Upper lobe of left lung (tissue), 6 donors: Measurements from ENCODE around the gene KLHL26. TPM values are rescaled to one million over a fixed set of nuclear protein-coding genes. Genes with fewer than 3 reads are reported as not detected.

ENCODE experiments used
- ATAC-seq, 2 donors: fragments of 200-7000 bp; cut with Tn5 transposase; one replicate each; pipeline ENCODE4 v1.9.1; 2022; ENCODE audit warnings: mild to moderate bottlenecking in 2 of 2, moderate library complexity in 2 of 2; ENCODE audit not compliant: low FRiP score in 2 of 2
- DNase-seq, 2 donors: peaks; one replicate each; pipeline ENCODE4 v3.0.0-alpha.2; 2019 to 2020
- H3K27ac ChIP-seq, 4 donors: fragments of 200-600 bp; sonication (generic); one replicate each; pipeline ENCODE4 v1.5.1; 2016 to 2019
- H3K27me3 ChIP-seq, 4 donors: fragments of 200-600 bp; sonication (generic); one replicate each; pipeline ENCODE4 v1.5.1; 2017 to 2019
- H3K36me3 ChIP-seq, 4 donors: fragments of 200-600 bp; sonication (generic); one replicate each; pipeline ENCODE4 v1.5.1; 2016 to 2019
- H3K4me1 ChIP-seq, 4 donors: fragments of 200-600 bp; sonication (generic); one replicate each; pipeline ENCODE4 v1.5.1; 2018 to 2019
- H3K4me3 ChIP-seq, 4 donors: fragments of 200-600 bp; sonication (generic); one replicate each; pipeline ENCODE4 v1.5.1; 2017 to 2019; ENCODE audit warnings: mild to moderate bottlenecking in 2 of 4, moderate library complexity in 1 of 4
- H3K9me3 ChIP-seq, 4 donors: fragments of 200-600 bp; sonication (generic); one replicate each; pipeline ENCODE4 v1.5.1; 2018 to 2019
- CTCF ChIP-seq, 6 experiments: fragments of 450-650 bp in 4 of 6; fragments of 200-600 bp in 2 of 6; sonication (generic) in 2 of 6; IDR thresholded peaks; one replicate each; pipeline ENCODE4 v1.5.1; 2016 to 2019; ENCODE audit warnings: antibody characterized with exemption in 6 of 6
- EP300 ChIP-seq, 4 donors: sonication (generic); formaldehyde crosslinking; IDR thresholded peaks; one replicate each; pipeline ENCODE4 v1.5.1; 2017; ENCODE audit warnings: antibody characterized with exemption in 4 of 4, control low read depth in 2 of 4
- POLR2A ChIP-seq, 4 donors: fragments of 450-650 bp; IDR thresholded peaks; one replicate each; pipeline ENCODE4 v1.5.1; 2016 to 2017; ENCODE audit warnings: antibody characterized with exemption in 4 of 4, mild to moderate bottlenecking in 2 of 4
- POLR2AphosphoS5 ChIP-seq, 2 donors: sonication (generic); formaldehyde crosslinking; IDR thresholded peaks; one replicate each; pipeline ENCODE4 v1.5.1; 2017; ENCODE audit warnings: antibody characterized with exemption in 2 of 2
- WGBS, 2 donors: methylation state at CpG; one replicate each; pipeline ENCODE4 v1.1.5; 2017 to 2018; 5-methylcytosine and 5-hydroxymethylcytosine counted together
- total RNA-seq, 6 donors: library from RNA; depleted of rRNA in 4 of 6; stranded (reverse); fragments of >200 nt in 4 of 6; gene quantifications; one replicate each; pipeline versions ENCODE4 v1.1.0 to v1.2.1, GENCODE V29; 2016 to 2021
- donor health status: DM: no; HTN: no; CAD: no; lungs with moderate emphysema.
- donor health status: DM: no; HTN: yes; CAD: no; lungs with severe emphysema.

KLHL26 gene
- total RNA-seq, 6 donors from 2014 or later: 8.1 to 16.1 (median 12.1) TPM

GRCh38 chr19:18663940-18664530, 27.2 kb downstream of the KLHL26 start:
- no peak for DNase-seq
- H3K4me1 ChIP-seq: peaks cover 6 to 17% (median 12%) of the 10 kb centered on the region in 4 donors
- H3K9me3 ChIP-seq: no peaks in the 10 kb centered on the region
- TF ChIP-seq POLR2AphosphoS5 (IDR thresholded peaks at IDR 0.05) (no peak), POLR2A (IDR thresholded peaks at IDR 0.05) (no peak), EP300 (IDR thresholded peaks at IDR 0.05) (no peak), CTCF (IDR thresholded peaks at IDR 0.05) (no peak)
- no peak overlapping the region for H3K27ac ChIP-seq
- H3K36me3 ChIP-seq: peaks cover 9 to 40% (median 27%) of the 10 kb centered on the region in 4 donors
- H3K4me3 ChIP-seq: no peak overlapping the region
- no peaks in the 10 kb centered on the region for H3K27me3 ChIP-seq
- WGBS, 2 donors: 67 to 78% methylated on average over 8 to 14 of the region's 14 CpGs
- ATAC-seq: no peak

GRCh38 chr19:18665771-18666202, 29.0 kb downstream of the KLHL26 start:
- Histone ChIP-seq H3K27me3 (no peaks in the 10 kb centered on the region), H3K36me3 (peaks cover 9 to 58% (median 33%) of the 10 kb centered on the region in 4 donors), H3K4me3 (no peak overlapping the region), H3K9me3 (no peaks in the 10 kb centered on the region), H3K4me1 (peaks cover 0 to 6% (median 5%) of the 10 kb centered on the region in 4 donors), H3K27ac (no peak overlapping the region)
- 94 to 98% methylated on average over 12 to 14 of the region's 22 CpGs for WGBS, 2 donors
- TF ChIP-seq EP300 (IDR thresholded peaks at IDR 0.05) (no peak), POLR2A (IDR thresholded peaks at IDR 0.05) (no peak), CTCF (IDR thresholded peaks at IDR 0.05) (no peak), POLR2AphosphoS5 (IDR thresholded peaks at IDR 0.05) (no peak)
- ATAC-seq: no peak
- peak in 1 of 2 donors; percentile 75 for DNase-seq

- H3K27me3 ChIP-seq: no peaks in the 10 kb centered on the region
- DNase-seq (no peak), ATAC-seq (no peak)
- TF ChIP-seq EP300 (IDR thresholded peaks at IDR 0.05) (no peak), POLR2AphosphoS5 (IDR thresholded peaks at IDR 0.05) (no peak), CTCF (IDR thresholded peaks at IDR 0.05) (no peak), POLR2A (IDR thresholded peaks at IDR 0.05) (no peak)
- no peak overlapping the region for H3K27ac ChIP-seq
- H3K4me3 ChIP-seq: no peak overlapping the region
- H3K36me3 ChIP-seq: peaks cover 9 to 63% (median 35%) of the 10 kb centered on the region in 4 donors
- peaks cover 0 to 6% (median 3%) of the 10 kb centered on the region in 4 donors for H3K4me1 ChIP-seq
- H3K9me3 ChIP-seq: no peaks in the 10 kb centered on the region
- 84% methylated on average over 12 of the region's 12 CpGs; no CpG with 5 or more reads in 1 of the 2 donors for WGBS, 2 donors
Observed at GRCh38 chr19:18666317-18666716, 29.5 kb downstream of the KLHL26 start.

- no peaks in the 10 kb centered on the region for H3K27me3 ChIP-seq
- H3K9me3 ChIP-seq: no peaks in the 10 kb centered on the region
- no peak for TF ChIP-seq CTCF (IDR thresholded peaks at IDR 0.05)
- TF ChIP-seq EP300 (IDR thresholded peaks at IDR 0.05): no peak
- no peak for TF ChIP-seq POLR2A (IDR thresholded peaks at IDR 0.05)
- TF ChIP-seq POLR2AphosphoS5 (IDR thresholded peaks at IDR 0.05): no peak
- peaks cover 9 to 64% (median 34%) of the 10 kb centered on the region in 4 donors for H3K36me3 ChIP-seq
- no peak for ATAC-seq
- no peak overlapping the region for H3K27ac ChIP-seq
- 60 to 93% methylated on average over 1 to 5 of the region's 5 CpGs for WGBS, 2 donors
- DNase-seq: no peak
- no peak overlapping the region for H3K4me3 ChIP-seq
- H3K4me1 ChIP-seq: peaks cover 0 to 7% (median 3%) of the 10 kb centered on the region in 4 donors
Observed at GRCh38 chr19:18666784-18667183, 30.0 kb downstream of the KLHL26 start.
